ENCODE measurements around the gene ITPR2. TPM values are rescaled to one million over a fixed set of nuclear protein-coding genes. Genes with fewer than 3 reads are reported as not detected.

ITPR2 gene
- total RNA-seq, 1 experiment from 2014 or later: 26.0 TPM

DNA sequence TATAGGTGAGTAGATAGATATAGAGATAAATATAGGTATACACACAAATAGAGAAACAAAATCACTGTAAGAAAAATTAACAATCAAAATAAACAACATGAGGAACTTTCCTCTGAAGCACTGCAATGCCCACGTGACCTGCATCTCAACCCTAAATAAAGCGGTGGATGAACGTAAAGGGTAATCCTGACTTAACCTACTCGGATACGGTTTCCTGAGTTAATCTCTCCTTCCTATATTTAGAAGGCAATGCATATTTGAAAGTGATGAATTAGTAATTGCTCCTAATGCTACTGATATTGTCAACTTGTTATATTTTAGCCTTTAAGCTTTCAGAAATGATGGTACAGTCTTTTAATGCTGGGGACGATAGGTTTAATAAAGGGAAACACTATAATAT, 221.4 kb downstream of the ITPR2 start:
- CTCF ChIA-PET: no interaction called here
- no TSS peak for BruUV-seq (replicated peaks)

DNA sequence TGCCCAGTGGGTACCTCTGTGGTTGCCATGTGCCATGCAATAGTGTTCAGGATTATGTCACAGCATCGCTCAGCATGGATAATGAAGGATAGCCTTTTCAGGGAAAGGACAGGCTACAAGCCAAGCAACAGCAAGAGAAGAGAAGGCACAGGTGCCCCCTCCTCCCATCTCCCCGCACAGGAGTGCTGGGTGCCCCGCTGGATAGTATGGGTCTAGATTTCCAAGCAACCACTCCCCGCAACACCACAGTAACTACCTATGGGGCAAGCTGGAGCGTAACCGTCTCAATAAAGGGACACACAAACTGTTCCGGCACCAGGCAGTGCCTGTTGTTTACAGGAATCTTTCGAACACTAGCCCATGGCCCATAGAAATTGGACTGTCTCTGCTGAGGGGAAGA, 222.2 kb downstream of the ITPR2 start:
- no peaks in the 10 kb centered on the region; the same call in 1 of the 2 replicates for H3F3A ChIP-seq (ENCODE audit: insufficient read depth, low read depth)
- H3K27me3 ChIP-seq (ENCODE audit: insufficient read depth, low read depth): no peaks in the 10 kb centered on the region
- no peaks in the 10 kb centered on the region for H3K79me2 ChIP-seq (ENCODE audit: low read depth)
- no peak overlapping the region for H3K27ac ChIP-seq
- no peaks in the 10 kb centered on the region for H4K20me1 ChIP-seq (ENCODE audit: insufficient read depth)
- BruUV-seq (replicated peaks): no TSS peak
- no peak for DNase-seq
- no peaks in the 10 kb centered on the region for H3K36me3 ChIP-seq (ENCODE audit: low read depth)
- H3K9me3 ChIP-seq (ENCODE audit: insufficient read depth, low read depth): no peaks in the 10 kb centered on the region
- H3K4me1 ChIP-seq (replicated peaks; ENCODE audit: insufficient read depth): 0 out of 2 replicates have a peak, but pooled peaks cover 4% of the 10 kb centered on the region
- no peak overlapping the region for H2AFZ ChIP-seq
- H3K4me2 ChIP-seq: no peak overlapping the region
- TF ChIP-seq EZH2 (IDR thresholded peaks at IDR 0.05; ENCODE audit: low read depth): no peak
- TF ChIP-seq, protein P1, sequence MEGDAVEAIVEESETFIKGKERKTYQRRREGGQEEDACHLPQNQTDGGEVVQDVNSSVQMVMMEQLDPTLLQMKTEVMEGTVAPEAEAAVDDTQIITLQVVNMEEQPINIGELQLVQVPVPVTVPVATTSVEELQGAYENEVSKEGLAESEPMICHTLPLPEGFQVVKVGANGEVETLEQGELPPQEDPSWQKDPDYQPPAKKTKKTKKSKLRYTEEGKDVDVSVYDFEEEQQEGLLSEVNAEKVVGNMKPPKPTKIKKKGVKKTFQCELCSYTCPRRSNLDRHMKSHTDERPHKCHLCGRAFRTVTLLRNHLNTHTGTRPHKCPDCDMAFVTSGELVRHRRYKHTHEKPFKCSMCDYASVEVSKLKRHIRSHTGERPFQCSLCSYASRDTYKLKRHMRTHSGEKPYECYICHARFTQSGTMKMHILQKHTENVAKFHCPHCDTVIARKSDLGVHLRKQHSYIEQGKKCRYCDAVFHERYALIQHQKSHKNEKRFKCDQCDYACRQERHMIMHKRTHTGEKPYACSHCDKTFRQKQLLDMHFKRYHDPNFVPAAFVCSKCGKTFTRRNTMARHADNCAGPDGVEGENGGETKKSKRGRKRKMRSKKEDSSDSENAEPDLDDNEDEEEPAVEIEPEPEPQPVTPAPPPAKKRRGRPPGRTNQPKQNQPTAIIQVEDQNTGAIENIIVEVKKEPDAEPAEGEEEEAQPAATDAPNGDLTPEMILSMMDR (conservative IDR thresholded peaks at IDR 0.05): no peak
- ChIA-PET CTCF (no interaction called here), POLR2A (ENCODE audit: unreplicated experiment) (no interaction called here)
- H3K4me3 ChIP-seq: no peak overlapping the region
- intact Hi-C loops (cut with micrococcal nuclease; ENCODE audit: unreplicated experiment): no loop called here
- no peaks in the 10 kb centered on the region for H3K9me2 ChIP-seq (ENCODE audit: insufficient read depth)

More for the DNA sequence above, 221.4 kb downstream of the ITPR2 start:
- POLR2A ChIA-PET (ENCODE audit: unreplicated experiment): interaction anchor here (0.6 kb wide), 1 partner anchor 33 kb away, joined by 3 read pairs; no protein-coding TSS in a partner anchor
- Histone ChIP-seq H4K20me1 (ENCODE audit: insufficient read depth) (no peaks in the 10 kb centered on the region), H3K9me2 (ENCODE audit: insufficient read depth) (no peaks in the 10 kb centered on the region), H3K4me3 (no peak overlapping the region), H3K27me3 (ENCODE audit: insufficient read depth, low read depth) (no peaks in the 10 kb centered on the region), H3K27ac (no peak overlapping the region), H3K79me2 (ENCODE audit: low read depth) (no peaks in the 10 kb centered on the region), H3K36me3 (ENCODE audit: low read depth) (no peaks in the 10 kb centered on the region), H3K4me2 (no peak overlapping the region), H3K9me3 (ENCODE audit: insufficient read depth, low read depth) (no peaks in the 10 kb centered on the region), H3F3A (ENCODE audit: insufficient read depth, low read depth) (no peaks in the 10 kb centered on the region; the same call in 1 of the 2 replicates), H2AFZ (no peak overlapping the region), H3K4me1 (replicated peaks; ENCODE audit: insufficient read depth) (0 out of 2 replicates have a peak, but pooled peaks cover 4% of the 10 kb centered on the region)
- DNase-seq: no peak
- intact Hi-C loops (cut with micrococcal nuclease; ENCODE audit: unreplicated experiment): no loop called here
- TF ChIP-seq, protein P1 (conservative IDR thresholded peaks at IDR 0.05): no peak
- no peak for TF ChIP-seq EZH2 (IDR thresholded peaks at IDR 0.05; ENCODE audit: low read depth)

DNA sequence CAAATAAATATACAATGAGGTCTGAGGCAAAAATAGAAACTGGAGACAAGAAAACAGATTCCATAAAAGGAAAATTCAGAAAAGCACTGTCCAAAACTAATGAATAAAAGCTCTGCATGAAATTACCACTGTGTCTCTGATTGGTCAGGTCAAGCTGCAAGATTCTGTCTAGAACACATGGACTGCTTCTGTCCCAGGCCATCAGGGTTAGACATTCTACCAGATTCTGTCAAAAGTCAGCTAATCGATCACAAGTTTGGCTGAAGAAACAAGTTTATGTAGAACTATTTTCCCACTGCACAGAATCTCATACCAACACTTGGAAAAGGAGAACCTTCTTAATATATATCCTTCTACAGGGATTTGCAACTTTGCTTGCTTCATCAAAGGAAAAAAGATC, 223.0 kb downstream of the ITPR2 start:
- no peaks in the 10 kb centered on the region for H3K36me3 ChIP-seq (ENCODE audit: low read depth)
- 0 out of 2 replicates have a peak, but pooled peaks cover 4% of the 10 kb centered on the region for H3K4me1 ChIP-seq (replicated peaks; ENCODE audit: insufficient read depth)
- intact Hi-C loops (cut with micrococcal nuclease; ENCODE audit: unreplicated experiment): no loop called here
- H3K27me3 ChIP-seq (ENCODE audit: insufficient read depth, low read depth): no peaks in the 10 kb centered on the region
- CTCF ChIA-PET: no interaction called here
- no TSS peak for BruUV-seq (replicated peaks)
- POLR2A ChIA-PET (ENCODE audit: unreplicated experiment): no interaction called here
- no peak overlapping the region for H3K4me3 ChIP-seq
- no peak overlapping the region for H3K27ac ChIP-seq
- no peaks in the 10 kb centered on the region for H3K79me2 ChIP-seq (ENCODE audit: low read depth)
- TF ChIP-seq, protein P1 (conservative IDR thresholded peaks at IDR 0.05): no peak
- TF ChIP-seq EZH2 (IDR thresholded peaks at IDR 0.05; ENCODE audit: low read depth): no peak
- H2AFZ ChIP-seq: no peak overlapping the region
- no peak for DNase-seq
- H3F3A ChIP-seq (ENCODE audit: insufficient read depth, low read depth): no peaks in the 10 kb centered on the region; the same call in 1 of the 2 replicates
- H3K9me3 ChIP-seq (ENCODE audit: insufficient read depth, low read depth): no peaks in the 10 kb centered on the region
- no peaks in the 10 kb centered on the region for H3K9me2 ChIP-seq (ENCODE audit: insufficient read depth)
- no peaks in the 10 kb centered on the region for H4K20me1 ChIP-seq (ENCODE audit: insufficient read depth)
- H3K4me2 ChIP-seq: no peak overlapping the region

Data from PC-9 (cell line).